Fibroblast of villous mesenchyme (primary cell): Measurements from ENCODE around the gene COPZ2. TPM values are rescaled to one million over a fixed set of nuclear protein-coding genes. Genes with fewer than 3 reads are reported as not detected.

Source experiments
- DNase-seq: peaks from one replicate; pipeline ENCODE4 v3.0.0-alpha.2; 2010; ENCODE audit warnings: low read depth
- H3K4me3 ChIP-seq: 2 replicates; pipeline ENCODE4 v1.5.1; 2011; ENCODE audit warnings: low read depth, mild to moderate bottlenecking, low read length
- CTCF ChIP-seq: IDR thresholded peaks from 2 replicates; pipeline ENCODE4 v1.5.1; 2012; ENCODE audit warnings: low read depth, mild to moderate bottlenecking, low read length; ENCODE audit not compliant: insufficient read depth
- total RNA-seq: library from RNA; depleted of rRNA; stranded (reverse); fragments of >200 nt; gene quantifications from 2 replicates; pipeline ENCODE4 v1.2.3, GENCODE V29; 2012

The COPZ2 gene
- total RNA-seq, 1 donor, result 61.3 TPM

DNA sequence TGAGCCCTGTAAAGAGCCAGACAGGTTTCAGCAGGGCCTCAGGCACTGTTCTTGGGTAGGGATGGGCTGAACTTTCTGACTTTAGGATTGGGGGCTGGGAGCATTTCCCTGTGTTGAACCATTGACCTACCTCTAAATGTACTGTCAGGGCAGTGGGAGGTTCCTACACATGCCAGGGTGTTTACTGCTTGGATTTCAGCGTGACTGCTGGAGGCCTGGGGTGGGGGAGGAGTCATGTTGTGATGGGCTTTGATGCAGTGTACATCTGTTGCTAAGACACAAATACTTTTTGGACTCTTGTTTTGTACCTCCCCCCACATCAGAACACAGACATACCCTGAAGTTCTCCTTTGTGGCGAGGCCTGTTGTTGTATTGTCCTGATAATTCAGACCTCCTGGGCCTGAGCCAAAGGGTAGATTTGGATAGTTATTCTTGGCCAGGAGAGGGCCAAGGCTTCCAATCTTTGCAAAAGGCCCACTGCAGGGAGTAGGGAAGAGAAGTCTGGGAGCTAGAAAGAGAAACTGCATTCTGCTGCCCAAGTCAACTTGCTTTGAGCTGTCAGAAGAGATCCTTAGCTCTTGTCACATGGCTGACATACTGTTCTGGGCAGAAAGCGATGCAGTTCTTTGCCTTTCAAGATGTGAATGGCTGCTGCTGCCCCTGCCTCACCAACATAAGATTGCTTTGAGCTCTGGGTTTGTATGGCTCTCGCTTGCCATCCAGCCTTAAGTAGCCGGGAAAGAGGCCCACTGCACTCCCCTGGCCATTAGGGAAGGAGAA, 14.3 kb upstream of the COPZ2 start:
- peak overlapping the region; percentile 50 for H3K4me3 ChIP-seq
- DNase-seq, result peak; percentile 92
- peak; percentile 30 for TF ChIP-seq CTCF

GRCh38 chr17:48051283-48051682, 13.7 kb upstream of the COPZ2 start:
- H3K4me3 ChIP-seq, result peak overlapping the region; percentile 50
- TF ChIP-seq CTCF, result no peak

DNA sequence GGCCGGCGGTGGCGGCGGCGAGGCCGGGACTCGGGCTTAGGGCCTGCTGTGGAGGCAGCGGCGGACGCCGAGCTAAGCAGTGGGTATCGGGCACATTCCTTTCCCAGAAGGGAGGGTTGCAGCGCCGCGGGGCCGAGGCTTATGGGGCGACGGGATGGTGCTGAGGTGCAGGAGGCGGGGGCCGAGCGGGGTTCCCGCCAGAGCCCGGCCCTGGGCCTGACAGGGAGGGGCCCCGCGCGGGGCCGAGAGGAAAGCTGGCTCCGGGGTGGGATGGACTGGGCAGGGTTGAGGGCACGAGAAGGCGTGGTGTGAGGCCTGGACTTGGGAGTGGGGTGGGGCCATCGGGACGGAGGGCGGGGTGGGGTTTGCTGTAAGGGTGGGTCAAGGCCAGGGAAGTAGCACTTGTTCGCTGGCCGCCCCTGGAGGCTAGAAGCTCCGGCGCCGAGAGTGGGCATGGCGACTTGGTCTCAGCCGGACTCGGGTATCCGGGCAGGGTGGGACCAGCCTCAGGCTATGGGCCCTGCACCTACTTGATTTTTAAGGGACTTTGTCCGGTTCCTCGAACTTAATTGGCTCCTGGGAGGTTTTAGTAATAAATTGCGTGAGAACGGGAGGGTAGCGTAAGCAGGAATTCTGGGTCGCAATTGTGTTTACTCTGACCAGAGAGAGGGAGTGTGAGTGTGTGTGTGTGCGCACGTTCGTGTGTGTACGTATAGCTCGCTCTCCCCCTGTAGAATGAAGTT, 11.0 kb upstream of the COPZ2 start:
- no peak for TF ChIP-seq CTCF
- peak overlapping the region; percentile 87 for H3K4me3 ChIP-seq
- DNase-seq, result peak; percentile 95

More at GRCh38 chr17:48051283-48051682, 13.7 kb upstream of the COPZ2 start:
- no peak for DNase-seq

DNA sequence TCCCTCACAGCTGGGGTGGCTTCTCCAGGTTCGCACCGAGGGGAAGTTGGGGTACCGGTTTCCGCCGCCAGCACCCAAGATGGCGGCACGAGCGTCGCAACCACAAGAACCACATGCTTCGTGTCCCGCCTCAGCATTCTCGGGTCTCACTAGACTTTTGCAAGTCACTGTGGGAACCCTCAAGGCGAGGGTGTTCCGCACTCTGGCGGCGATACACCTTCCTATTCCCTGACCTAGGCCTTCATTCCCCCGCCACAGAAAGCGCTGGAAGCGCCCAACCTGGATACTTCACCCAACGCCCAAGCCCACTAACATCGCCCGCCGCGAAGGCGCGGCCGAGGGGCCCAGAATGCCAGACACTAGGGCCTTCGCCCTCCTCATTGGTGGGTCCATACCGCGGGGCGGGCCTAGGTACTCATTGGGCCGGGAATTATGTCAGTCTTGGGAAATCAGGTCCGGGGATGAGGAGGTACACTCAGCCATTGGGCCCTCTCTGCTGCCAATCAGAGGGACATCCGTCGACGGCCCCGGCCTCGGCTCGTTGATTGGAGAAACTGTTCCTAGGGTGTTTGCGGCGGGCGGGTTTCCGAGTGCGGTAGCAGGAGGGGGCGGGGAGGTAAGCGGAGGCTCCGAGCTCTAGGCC, 10.3 kb upstream of the COPZ2 start, which contains the start of gene NFE2L1:
Gene NFE2L1, plus strand, starts transcription at position 619 of the 643 bp plus-strand sequence. CDS start 2,760 bp downstream, outside the sequence.
- DNase-seq, result peak; percentile 100
- TF ChIP-seq CTCF, result no peak
- peak within 1 kb of the TSS; percentile 87 for H3K4me3 ChIP-seq

GRCh38 chr17:48047113-48047740, 9.6 kb upstream of the COPZ2 start:
- DNase-seq, result no peak
- H3K4me3 ChIP-seq, result peak overlapping the region; percentile 82
- no peak for TF ChIP-seq CTCF

- peak overlapping the region; percentile 82 for H3K4me3 ChIP-seq
- no peak for DNase-seq
- no peak for TF ChIP-seq CTCF
These were observed 8.7 kb upstream of the COPZ2 start for GRCh38 chr17:48046296-48046695.
